ENCODE results near the gene C6orf47. TPM values are rescaled to one million over a fixed set of nuclear protein-coding genes. Genes with fewer than 3 reads are reported as not detected.

Gene C6orf47
- total and polyA plus RNA-seq, 2 of the 13 experiments (the other 11 are each of a cell fraction or from before 2014, with no cell fraction given): 1.7 to 18.1 TPM

- TF ChIP-seq, protein P1, sequence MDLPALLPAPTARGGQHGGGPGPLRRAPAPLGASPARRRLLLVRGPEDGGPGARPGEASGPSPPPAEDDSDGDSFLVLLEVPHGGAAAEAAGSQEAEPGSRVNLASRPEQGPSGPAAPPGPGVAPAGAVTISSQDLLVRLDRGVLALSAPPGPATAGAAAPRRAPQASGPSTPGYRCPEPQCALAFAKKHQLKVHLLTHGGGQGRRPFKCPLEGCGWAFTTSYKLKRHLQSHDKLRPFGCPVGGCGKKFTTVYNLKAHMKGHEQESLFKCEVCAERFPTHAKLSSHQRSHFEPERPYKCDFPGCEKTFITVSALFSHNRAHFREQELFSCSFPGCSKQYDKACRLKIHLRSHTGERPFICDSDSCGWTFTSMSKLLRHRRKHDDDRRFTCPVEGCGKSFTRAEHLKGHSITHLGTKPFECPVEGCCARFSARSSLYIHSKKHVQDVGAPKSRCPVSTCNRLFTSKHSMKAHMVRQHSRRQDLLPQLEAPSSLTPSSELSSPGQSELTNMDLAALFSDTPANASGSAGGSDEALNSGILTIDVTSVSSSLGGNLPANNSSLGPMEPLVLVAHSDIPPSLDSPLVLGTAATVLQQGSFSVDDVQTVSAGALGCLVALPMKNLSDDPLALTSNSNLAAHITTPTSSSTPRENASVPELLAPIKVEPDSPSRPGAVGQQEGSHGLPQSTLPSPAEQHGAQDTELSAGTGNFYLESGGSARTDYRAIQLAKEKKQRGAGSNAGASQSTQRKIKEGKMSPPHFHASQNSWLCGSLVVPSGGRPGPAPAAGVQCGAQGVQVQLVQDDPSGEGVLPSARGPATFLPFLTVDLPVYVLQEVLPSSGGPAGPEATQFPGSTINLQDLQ (CRISPR knock-in tag; IDR thresholded peaks at IDR 0.05): no peak
- TF ChIP-seq ARID5B (CRISPR knock-in tag; IDR thresholded peaks at IDR 0.05) (peak; percentile 40; the same call in 1 of the 2 replicates), ZNF605 (CRISPR knock-in tag; IDR thresholded peaks at IDR 0.05) (peak; percentile 65), TSC22D2 (CRISPR knock-in tag; IDR thresholded peaks at IDR 0.05; ENCODE audit: borderline replicate concordance) (no peak), ZNF747 (CRISPR knock-in tag; IDR thresholded peaks at IDR 0.05; ENCODE audit: borderline replicate concordance) (no peak), PCBP1 (IDR thresholded peaks at IDR 0.05; ENCODE audit: borderline replicate concordance, low read depth, low read length) (no peak), POLR2G (IDR thresholded peaks at IDR 0.05; ENCODE audit: low read depth, low read length) (0 out of 2 replicates have a peak, but pooled peaks have one; percentile 33), ZNF772 (CRISPR knock-in tag; IDR thresholded peaks at IDR 0.05) (no peak), MEF2D (CRISPR knock-in tag; IDR thresholded peaks at IDR 0.05) (no peak), POLR2AphosphoS5 (IDR thresholded peaks at IDR 0.05; ENCODE audit: low read depth, low read length) (peak; percentile 45; the same call in 1 of the 2 replicates), ZNF773 (CRISPR knock-in tag; IDR thresholded peaks at IDR 0.05; ENCODE audit: borderline replicate concordance) (no peak), ZMYM3 (CRISPR knock-in tag; IDR thresholded peaks at IDR 0.05) (no peak), BHLHE40 (IDR thresholded peaks at IDR 0.05; ENCODE audit: low read length) (no peak)
- TF ChIP-seq, protein P2, sequence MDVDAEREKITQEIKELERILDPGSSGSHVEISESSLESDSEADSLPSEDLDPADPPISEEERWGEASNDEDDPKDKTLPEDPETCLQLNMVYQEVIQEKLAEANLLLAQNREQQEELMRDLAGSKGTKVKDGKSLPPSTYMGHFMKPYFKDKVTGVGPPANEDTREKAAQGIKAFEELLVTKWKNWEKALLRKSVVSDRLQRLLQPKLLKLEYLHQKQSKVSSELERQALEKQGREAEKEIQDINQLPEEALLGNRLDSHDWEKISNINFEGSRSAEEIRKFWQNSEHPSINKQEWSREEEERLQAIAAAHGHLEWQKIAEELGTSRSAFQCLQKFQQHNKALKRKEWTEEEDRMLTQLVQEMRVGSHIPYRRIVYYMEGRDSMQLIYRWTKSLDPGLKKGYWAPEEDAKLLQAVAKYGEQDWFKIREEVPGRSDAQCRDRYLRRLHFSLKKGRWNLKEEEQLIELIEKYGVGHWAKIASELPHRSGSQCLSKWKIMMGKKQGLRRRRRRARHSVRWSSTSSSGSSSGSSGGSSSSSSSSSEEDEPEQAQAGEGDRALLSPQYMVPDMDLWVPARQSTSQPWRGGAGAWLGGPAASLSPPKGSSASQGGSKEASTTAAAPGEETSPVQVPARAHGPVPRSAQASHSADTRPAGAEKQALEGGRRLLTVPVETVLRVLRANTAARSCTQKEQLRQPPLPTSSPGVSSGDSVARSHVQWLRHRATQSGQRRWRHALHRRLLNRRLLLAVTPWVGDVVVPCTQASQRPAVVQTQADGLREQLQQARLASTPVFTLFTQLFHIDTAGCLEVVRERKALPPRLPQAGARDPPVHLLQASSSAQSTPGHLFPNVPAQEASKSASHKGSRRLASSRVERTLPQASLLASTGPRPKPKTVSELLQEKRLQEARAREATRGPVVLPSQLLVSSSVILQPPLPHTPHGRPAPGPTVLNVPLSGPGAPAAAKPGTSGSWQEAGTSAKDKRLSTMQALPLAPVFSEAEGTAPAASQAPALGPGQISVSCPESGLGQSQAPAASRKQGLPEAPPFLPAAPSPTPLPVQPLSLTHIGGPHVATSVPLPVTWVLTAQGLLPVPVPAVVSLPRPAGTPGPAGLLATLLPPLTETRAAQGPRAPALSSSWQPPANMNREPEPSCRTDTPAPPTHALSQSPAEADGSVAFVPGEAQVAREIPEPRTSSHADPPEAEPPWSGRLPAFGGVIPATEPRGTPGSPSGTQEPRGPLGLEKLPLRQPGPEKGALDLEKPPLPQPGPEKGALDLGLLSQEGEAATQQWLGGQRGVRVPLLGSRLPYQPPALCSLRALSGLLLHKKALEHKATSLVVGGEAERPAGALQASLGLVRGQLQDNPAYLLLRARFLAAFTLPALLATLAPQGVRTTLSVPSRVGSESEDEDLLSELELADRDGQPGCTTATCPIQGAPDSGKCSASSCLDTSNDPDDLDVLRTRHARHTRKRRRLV (CRISPR knock-in tag; IDR thresholded peaks at IDR 0.05): 0 out of 2 replicates have a peak, but pooled peaks have one; percentile 47
These were observed 45.6 kb downstream of the C6orf47 start, which contains the start of gene AIF1 (continued) for GRCh38 chr6:31614684-31615578.

Data from HepG2 (cell line).